Heart left ventricle (tissue), 16 donors: ENCODE results near the gene TSR1. TPM values are rescaled to one million over a fixed set of nuclear protein-coding genes. Genes with fewer than 3 reads are reported as not detected.

Experiments used
- ATAC-seq, 4 donors: fragments of 200-7000 bp; cut with Tn5 transposase; one replicate each; pipeline ENCODE4 v1.9.1; 2020 to 2022; ENCODE audit warnings: moderate library complexity in 4 of 4, mild to moderate bottlenecking in 3 of 4, moderate number of reproducible peaks in 1 of 4
- DNase-seq, 5 donors: peaks; one replicate each; pipeline ENCODE4 v3.0.0-alpha.2; 2020
- H3K27ac ChIP-seq, 12 donors: fragments of 200-600 bp; sonication (generic) in 4 of 12; one replicate each; pipeline versions ENCODE4 v1.5.0 to v1.8.0; 2016 to 2022; ENCODE audit warnings: mild to moderate bottlenecking in 2 of 12
- H3K27me3 ChIP-seq, 9 donors: fragments of 200-600 bp; sonication (generic) in 2 of 9; one replicate each; pipeline versions ENCODE4 v1.5.1 to v1.8.0; 2016 to 2022; ENCODE audit warnings: mild to moderate bottlenecking in 3 of 9
- H3K36me3 ChIP-seq, 9 donors: fragments of 200-600 bp; sonication (generic) in 2 of 9; one replicate each; pipeline versions ENCODE4 v1.5.0 to v1.8.0; 2018 to 2022; ENCODE audit warnings: mild to moderate bottlenecking in 2 of 9
- H3K4me1 ChIP-seq, 12 donors: fragments of 200-600 bp; sonication (generic) in 4 of 12; one replicate each; pipeline versions ENCODE4 v1.5.0 to v1.8.0; 2016 to 2022; ENCODE audit warnings: mild to moderate bottlenecking in 3 of 12
- H3K4me3 ChIP-seq, 12 donors: fragments of 200-600 bp; sonication (generic) in 4 of 12; one replicate each; pipeline versions ENCODE4 v1.5.0 to v1.8.0; 2017 to 2022; ENCODE audit warnings: mild to moderate bottlenecking in 9 of 12, moderate library complexity in 4 of 12
- H3K9me3 ChIP-seq, 12 donors: fragments of 200-600 bp; sonication (generic) in 4 of 12; one replicate each; pipeline versions ENCODE4 v1.5.0 to v1.8.0; 2016 to 2022; ENCODE audit warnings: mild to moderate bottlenecking in 1 of 12
- POLR2A ChIP-seq, 2 donors: fragments of 450-650 bp; IDR thresholded peaks; one replicate each; pipeline ENCODE4 v1.6.1; 2017; ENCODE audit warnings: antibody characterized with exemption in 2 of 2, mild to moderate bottlenecking in 2 of 2, moderate library complexity in 2 of 2
- WGBS, 4 donors: extraction: QIAGEN DNeasy Blood & Tissue Kit in 2 of 4; methylation state at CpG; one replicate each; pipeline versions ENCODE4 v1.1.5 to v1.1.7; 2013 to 2018; 5-methylcytosine and 5-hydroxymethylcytosine counted together
- intact Hi-C, 10 donors: fragments of 100-400 bp; cut with DNase I; formaldehyde crosslinking; loops; one replicate each; pipeline versions ENCODE4 v1.11.1 to v1.14.2; 2022
- polyA plus RNA-seq, 2 donors: library from polyadenylated mRNA; stranded (reverse); fragments of 200-250 nt; gene quantifications; one replicate each; pipeline ENCODE4 v1.2.3, GENCODE V29; 2013
- total RNA-seq, 9 donors: library from RNA; depleted of rRNA in 2 of 9; stranded (reverse); fragments of >200 nt in 2 of 9; fragmentation: NEBNext Ultra II Directional in 3 of 9; extraction: Animal tissue kit (Norgen Biotek cat#: 25700) in 3 of 9; gene quantifications; one replicate each; pipeline versions ENCODE4 v1.1.0 to v1.2.4, GENCODE V29; 2016 to 2023
- TF ChIP-seq, protein P1 (sequence below), 12 donors: fragments of 200-600 bp; sonication (generic) in 4 of 12; IDR thresholded peaks; one replicate each; pipeline versions ENCODE4 v1.5.0 to v1.8.0; 2018 to 2022; ENCODE audit warnings: antibody characterized with exemption in 12 of 12, mild to moderate bottlenecking in 5 of 12
- donor health status: ischemic (EF 13 %, LVEDD 7.1; RV severe dilation, severe dysfunction).
- donor health status: healthy with polysubstance abuse.
- donor health status: DM: no; HTN: yes; CAD: no.
- donor health status: DM: no; HTN: no; CAD: no.
- donor health status: ischemic (EF 25% LVEDD 6.9; RV normal size, moderate dysfunction).
- donor health status: ischemic (EF 25% LVEDD 5.7; RV mildly dilated, moderate dysfunction).
- donor health status: healthy.
- donor health status: DM: yes; HTN: yes; CAD: no.
- donor health status: ischemic (EF 35%, LVEDD 5.7; RV mildly dilated, moderate dysfunction).
- donor health status: nonischemic (EF 11% LVEDD 7.7; RV severe dilation, severe dysfunction).
- donor health status: DM: yes; HTN: yes; CAD: no.
- donor health status: PGD.
- donor health status: ischemic (EF 29% LVEDD 5.4; RV normal size, mild dysfunction).
- donor health status: nonischemic (EF 23%, LVEDD 6.1; RV moderate dilation, normal function).

The TSR1 gene
- total and polyA plus RNA-seq, 11 donors: 12.0 to 35.8 (median 22.3) TPM

DNA sequence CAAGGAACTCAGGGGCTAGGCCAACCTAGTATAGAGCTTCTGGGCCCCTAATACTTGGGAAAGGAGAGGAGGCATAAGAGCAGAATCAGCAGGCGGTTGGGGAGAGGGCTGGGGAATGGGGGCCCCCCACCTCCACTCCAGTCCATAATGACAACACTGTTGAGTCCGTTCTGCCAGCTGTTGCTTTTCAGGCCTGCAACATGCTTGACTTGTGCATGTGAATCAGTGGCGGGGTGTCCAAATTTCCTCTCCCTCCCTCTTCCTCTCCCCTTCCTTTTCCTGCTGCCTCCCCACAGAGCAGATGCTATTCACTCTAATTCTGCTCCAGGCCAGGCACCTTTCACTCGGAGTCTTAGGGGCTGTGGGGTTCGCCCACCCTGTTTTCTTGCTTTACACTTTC, 32.8 kb upstream of the TSR1 start:
- no peak overlapping the region for H3K4me3 ChIP-seq
- WGBS, 4 donors: 63 to 73% (median 69%) methylated on average over 5 of the region's 5 CpGs
- H3K4me1 ChIP-seq: peaks cover under 1 to 41% (median 21%) of the 10 kb centered on the region in 12 donors
- ATAC-seq: no peak
- TF ChIP-seq, protein P1, sequence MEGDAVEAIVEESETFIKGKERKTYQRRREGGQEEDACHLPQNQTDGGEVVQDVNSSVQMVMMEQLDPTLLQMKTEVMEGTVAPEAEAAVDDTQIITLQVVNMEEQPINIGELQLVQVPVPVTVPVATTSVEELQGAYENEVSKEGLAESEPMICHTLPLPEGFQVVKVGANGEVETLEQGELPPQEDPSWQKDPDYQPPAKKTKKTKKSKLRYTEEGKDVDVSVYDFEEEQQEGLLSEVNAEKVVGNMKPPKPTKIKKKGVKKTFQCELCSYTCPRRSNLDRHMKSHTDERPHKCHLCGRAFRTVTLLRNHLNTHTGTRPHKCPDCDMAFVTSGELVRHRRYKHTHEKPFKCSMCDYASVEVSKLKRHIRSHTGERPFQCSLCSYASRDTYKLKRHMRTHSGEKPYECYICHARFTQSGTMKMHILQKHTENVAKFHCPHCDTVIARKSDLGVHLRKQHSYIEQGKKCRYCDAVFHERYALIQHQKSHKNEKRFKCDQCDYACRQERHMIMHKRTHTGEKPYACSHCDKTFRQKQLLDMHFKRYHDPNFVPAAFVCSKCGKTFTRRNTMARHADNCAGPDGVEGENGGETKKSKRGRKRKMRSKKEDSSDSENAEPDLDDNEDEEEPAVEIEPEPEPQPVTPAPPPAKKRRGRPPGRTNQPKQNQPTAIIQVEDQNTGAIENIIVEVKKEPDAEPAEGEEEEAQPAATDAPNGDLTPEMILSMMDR (IDR thresholded peaks at IDR 0.05): no peak
- no peak for TF ChIP-seq POLR2A (IDR thresholded peaks at IDR 0.05)
- no peaks in the 10 kb centered on the region for H3K27me3 ChIP-seq
- DNase-seq: no peak
- H3K9me3 ChIP-seq: no peaks in the 10 kb centered on the region
- H3K27ac ChIP-seq: no peak overlapping the region
- intact Hi-C loops: no loop called here
- H3K36me3 ChIP-seq: peaks cover 0 to 62% (median 30%) of the 10 kb centered on the region in 9 donors

DNA sequence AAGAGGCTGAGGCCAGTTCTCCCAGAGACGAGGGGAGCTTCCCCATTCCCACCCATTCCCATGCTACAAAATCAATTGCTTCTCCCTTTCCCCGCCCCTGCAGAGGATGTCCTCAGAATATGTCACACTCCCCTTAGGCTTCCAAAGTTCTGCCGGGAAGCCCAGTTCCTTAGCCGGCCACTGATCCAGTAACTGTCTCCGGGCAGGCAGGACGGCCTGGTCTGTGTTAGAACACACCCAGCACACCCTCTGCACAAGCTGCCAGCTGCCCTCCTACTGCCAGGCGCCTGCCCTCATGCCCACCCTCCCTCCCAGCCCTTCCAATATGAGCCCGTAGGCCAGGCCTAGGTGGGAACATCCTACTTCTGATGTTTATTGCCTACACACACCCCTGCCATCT, 32.1 kb upstream of the TSR1 start:
- peaks cover 0 to 61% (median 25%) of the 10 kb centered on the region in 9 donors for H3K36me3 ChIP-seq
- H3K9me3 ChIP-seq: no peaks in the 10 kb centered on the region
- 43 to 61% (median 55%) methylated on average over 8 of the region's 8 CpGs for WGBS, 4 donors
- no peaks in the 10 kb centered on the region for H3K27me3 ChIP-seq
- peak; percentile 23 to 65 (median 58) for ATAC-seq
- peaks cover 3 to 48% (median 27%) of the 10 kb centered on the region in 12 donors for H3K4me1 ChIP-seq
- intact Hi-C loops: no loop called here
- H3K27ac ChIP-seq: peak overlapping the region in 7 of 12 donors; percentile 4 to 56 (median 30)
- no peak for TF ChIP-seq POLR2A (IDR thresholded peaks at IDR 0.05)
- TF ChIP-seq, protein P1 (IDR thresholded peaks at IDR 0.05): no peak
- peak in 3 of 5 donors; percentile 39 to 68 (median 61) for DNase-seq
- H3K4me3 ChIP-seq: no peak overlapping the region

DNA sequence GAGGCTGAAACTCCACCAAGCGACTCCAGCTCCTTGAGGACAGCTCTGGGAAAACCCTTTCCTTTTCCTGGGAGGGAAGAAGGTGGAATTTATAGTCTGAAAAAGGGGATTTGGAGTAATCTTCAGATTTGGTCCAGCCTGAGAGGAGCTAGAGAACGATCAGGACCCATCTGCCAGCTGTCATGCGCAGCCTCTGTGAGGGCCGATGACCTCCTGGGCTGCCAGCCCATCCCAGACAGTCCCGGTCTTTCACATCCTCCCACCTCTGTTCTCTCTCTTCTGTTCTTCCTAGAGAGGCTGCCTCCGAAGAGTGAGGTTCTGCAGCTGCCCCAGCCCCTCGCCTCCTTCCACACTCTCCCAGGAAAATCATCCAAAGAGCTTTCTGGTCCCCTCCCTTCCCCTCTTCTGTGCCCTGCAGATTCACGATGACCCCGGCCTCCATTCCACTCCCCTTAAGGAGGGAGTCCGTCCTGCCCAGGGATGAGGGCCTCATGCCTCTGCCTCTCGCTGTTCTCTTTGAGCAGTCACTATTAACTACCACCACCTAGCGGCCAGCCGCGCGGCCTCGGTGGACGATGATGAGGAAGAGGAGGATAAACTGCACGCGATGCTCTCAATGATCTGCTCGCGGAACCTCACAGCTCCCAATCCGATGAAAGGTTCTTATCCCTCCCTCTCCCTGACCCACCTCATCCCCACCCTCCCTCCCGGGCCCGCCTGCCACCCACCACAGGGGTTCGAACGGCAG, 30.7 kb upstream of the TSR1 start:
- H3K27ac ChIP-seq: no peak overlapping the region
- peaks cover 0 to 58% (median 29%) of the 10 kb centered on the region in 9 donors for H3K36me3 ChIP-seq
- 91 to 94% (median 92%) methylated on average over 19 to 26 of the region's 26 CpGs for WGBS, 4 donors
- intact Hi-C loops: no loop called here
- ATAC-seq: no peak
- peak in 1 of 5 donors; percentile 9 for DNase-seq
- no peak overlapping the region for H3K4me3 ChIP-seq
- H3K9me3 ChIP-seq: no peaks in the 10 kb centered on the region
- TF ChIP-seq POLR2A (IDR thresholded peaks at IDR 0.05): no peak
- TF ChIP-seq, protein P1 (IDR thresholded peaks at IDR 0.05): no peak
- peaks cover 3 to 51% (median 27%) of the 10 kb centered on the region in 12 donors for H3K4me1 ChIP-seq
- no peaks in the 10 kb centered on the region for H3K27me3 ChIP-seq

DNA sequence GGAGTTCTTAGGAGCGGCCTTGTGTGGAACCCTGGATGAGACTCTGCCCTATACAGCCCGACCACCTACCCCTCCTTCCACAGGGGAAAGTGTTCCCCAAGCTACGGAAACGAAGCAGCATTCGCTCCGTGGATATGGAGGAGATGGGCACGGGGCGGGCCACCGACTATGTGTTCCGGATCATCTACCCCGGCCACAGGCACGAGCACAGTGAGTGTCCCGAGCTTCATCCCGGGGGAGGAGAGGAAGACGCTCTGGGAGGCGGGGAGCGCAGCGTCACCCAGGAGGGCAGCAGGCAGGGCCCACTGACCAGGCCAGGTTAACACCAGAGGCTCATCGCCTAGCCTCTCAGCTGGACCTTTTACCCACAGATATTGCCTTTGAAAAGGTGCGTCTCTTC, 28.9 kb upstream of the TSR1 start:
- no peaks in the 10 kb centered on the region for H3K27me3 ChIP-seq
- no peak overlapping the region for H3K27ac ChIP-seq
- intact Hi-C loops: no loop called here
- TF ChIP-seq POLR2A (IDR thresholded peaks at IDR 0.05): no peak
- TF ChIP-seq, protein P1 (IDR thresholded peaks at IDR 0.05): no peak
- ATAC-seq (no peak), DNase-seq (peak in 2 of 5 donors; percentile 13 to 52)
- WGBS, 4 donors: 95 to 99% (median 98%) methylated on average over 17 to 20 of the region's 20 CpGs
- no peak overlapping the region for H3K4me3 ChIP-seq
- no peaks in the 10 kb centered on the region for H3K9me3 ChIP-seq
- H3K36me3 ChIP-seq: peaks cover 0 to 62% (median 24%) of the 10 kb centered on the region in 9 donors
- peaks cover 3 to 62% (median 27%) of the 10 kb centered on the region in 12 donors for H3K4me1 ChIP-seq
